Measurements from ENCODE around the gene RPS21. TPM values are rescaled to one million over a fixed set of nuclear protein-coding genes. Genes with fewer than 3 reads are reported as not detected.

RPS21 gene
- polyA plus RNA-seq, 4 donors: 715 to 1,000 (median 769) TPM

GRCh38 chr20:62353289-62354030 lies 33.4 kb upstream of the RPS21 start:
- no peak for DNase-seq (ENCODE audit: low read depth in 4 of 4, low spot score in 3 of 4)

DNA sequence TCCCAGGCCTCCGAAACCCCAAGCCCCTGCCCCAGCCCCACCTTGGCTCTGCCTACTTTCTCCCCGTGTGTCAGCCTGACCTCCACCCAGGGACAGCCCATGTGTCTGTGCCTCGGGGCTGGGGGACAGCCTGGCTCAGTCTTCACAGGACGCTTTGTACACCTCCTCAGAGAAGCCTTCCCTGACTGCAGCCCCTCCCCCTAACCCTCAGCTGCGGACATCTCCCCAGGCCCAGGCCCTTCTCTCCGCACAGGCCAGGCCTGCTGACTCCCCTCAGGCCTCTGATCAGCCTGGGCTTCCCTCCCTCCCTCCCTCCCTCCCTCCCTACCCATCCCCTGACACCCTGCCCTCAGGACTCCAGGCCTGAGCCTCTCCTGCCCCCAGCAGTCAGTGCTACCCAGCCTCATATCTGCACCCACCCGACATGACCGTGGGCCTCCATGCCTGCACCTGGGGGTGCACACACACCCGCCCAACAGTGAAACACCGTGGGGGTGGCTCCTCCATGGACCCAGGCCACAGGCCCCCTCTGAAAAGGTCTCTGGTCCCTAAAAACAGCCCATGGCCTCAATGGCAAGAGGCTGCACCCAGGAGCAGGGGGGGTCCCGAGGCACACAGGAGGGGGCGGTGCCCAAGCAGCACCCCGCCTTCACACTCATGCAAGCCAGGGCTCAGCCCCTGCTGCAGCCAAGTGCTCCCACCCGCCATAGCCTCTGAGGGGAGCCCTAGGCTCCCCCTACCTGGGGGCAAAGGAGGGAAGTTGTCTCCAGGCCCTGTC lies 32.7 kb upstream of the RPS21 start:
- DNase-seq (ENCODE audit: low read depth in 4 of 4, low spot score in 3 of 4): no peak

- no peak for DNase-seq (ENCODE audit: low read depth in 4 of 4, low spot score in 3 of 4)
Observed at GRCh38 chr20:62354811-62355341, 32.0 kb upstream of the RPS21 start.

DNA sequence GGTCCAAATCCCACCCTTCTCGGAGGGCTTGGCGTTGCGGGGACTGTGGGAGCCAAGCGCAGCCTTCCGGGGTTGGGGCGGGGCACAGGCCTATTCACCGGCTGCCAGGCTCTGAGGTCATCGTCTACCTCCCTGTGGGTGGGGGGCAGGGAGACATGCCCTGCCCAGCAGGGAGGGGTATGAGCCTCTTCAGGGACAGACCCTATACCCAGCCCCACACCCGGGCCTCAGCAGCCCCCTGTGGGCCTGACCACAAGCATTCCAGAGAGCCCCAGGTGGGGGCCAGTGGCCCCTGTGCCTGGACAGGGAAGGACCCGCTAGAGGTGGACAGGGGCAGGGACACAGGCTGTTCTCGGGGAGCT lies 31.4 kb upstream of the RPS21 start:
- no peak for DNase-seq (ENCODE audit: low read depth in 4 of 4, low spot score in 3 of 4)

DNA sequence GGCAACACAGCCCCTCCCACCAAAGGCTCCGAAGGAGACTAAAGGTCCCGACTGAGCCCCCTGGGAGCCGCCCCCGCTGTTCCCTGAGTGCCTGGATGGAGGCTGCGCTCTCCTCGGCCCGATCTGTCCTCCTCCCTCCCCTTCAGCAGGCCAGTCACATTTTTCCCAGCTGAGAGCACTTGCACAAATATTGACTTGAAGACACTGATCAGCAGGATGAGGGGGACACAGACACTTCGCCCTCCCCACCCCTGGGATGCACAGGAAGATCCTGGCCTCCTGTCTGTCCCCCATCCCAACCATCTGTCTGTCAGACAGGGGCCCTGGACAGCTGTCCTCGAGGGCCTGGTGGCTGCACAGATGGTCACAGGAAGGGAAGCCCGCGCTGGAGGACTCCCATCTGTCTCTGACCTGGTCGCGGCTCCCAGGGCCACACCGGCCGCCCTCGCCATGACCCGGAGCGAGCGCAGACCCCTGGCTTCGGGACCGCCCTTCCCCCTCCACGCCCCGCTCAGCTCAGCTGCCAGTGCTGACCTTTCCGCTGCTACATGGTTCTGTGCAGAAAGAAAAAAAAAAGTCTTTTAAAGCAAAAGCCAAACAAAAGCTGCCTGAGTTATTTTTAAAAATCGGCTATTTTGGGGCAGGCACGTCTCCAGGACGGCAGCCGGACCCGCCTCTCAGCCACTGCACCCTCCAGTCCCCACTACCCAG lies 30.9 kb upstream of the RPS21 start:
- no peak for DNase-seq (ENCODE audit: low read depth in 4 of 4, low spot score in 3 of 4)

DNA sequence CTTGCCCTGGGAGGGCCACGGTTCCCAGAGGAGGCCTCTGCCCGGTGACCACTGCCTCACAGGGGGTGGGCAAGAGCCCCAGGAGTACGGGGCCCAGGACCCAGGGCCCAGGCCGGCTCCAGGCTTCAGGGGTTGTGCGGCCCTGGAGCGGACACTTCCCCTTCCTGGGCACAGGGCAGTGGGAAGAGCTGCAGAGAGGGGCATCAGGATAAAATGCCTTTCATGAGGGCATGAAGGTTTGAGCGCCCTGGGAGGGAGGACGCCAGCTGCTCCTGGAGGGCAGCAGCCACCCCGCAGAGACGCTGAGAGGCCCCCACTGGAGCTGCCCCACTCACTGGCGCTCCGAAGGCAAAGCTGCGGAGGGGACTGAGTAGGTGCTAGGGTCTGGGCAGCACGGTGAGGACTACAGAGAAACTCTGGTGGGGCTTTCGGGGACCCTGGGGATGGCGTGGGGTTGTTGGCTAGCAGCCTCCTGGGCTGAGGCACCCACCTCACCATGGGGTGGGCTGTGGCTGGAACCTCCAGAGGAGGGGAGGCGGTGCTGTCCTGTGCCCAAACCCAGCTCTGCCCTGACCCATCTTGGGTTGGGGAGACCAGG lies 30.2 kb upstream of the RPS21 start:
- DNase-seq (ENCODE audit: low read depth in 4 of 4, low spot score in 3 of 4): no peak

- DNase-seq (ENCODE audit: low read depth in 4 of 4, low spot score in 3 of 4): no peak
Observed at GRCh38 chr20:62357187-62357667, 29.7 kb upstream of the RPS21 start.

- DNase-seq (ENCODE audit: low read depth in 4 of 4, low spot score in 3 of 4): no peak
Observed at GRCh38 chr20:62357681-62358080, 29.2 kb upstream of the RPS21 start.

- DNase-seq (ENCODE audit: low read depth in 4 of 4, low spot score in 3 of 4): no peak
Observed at GRCh38 chr20:62358171-62359042, 28.5 kb upstream of the RPS21 start.

- DNase-seq (ENCODE audit: low read depth in 4 of 4, low spot score in 3 of 4): no peak
Observed at GRCh38 chr20:62359043-62359490, 27.8 kb upstream of the RPS21 start.

DNA sequence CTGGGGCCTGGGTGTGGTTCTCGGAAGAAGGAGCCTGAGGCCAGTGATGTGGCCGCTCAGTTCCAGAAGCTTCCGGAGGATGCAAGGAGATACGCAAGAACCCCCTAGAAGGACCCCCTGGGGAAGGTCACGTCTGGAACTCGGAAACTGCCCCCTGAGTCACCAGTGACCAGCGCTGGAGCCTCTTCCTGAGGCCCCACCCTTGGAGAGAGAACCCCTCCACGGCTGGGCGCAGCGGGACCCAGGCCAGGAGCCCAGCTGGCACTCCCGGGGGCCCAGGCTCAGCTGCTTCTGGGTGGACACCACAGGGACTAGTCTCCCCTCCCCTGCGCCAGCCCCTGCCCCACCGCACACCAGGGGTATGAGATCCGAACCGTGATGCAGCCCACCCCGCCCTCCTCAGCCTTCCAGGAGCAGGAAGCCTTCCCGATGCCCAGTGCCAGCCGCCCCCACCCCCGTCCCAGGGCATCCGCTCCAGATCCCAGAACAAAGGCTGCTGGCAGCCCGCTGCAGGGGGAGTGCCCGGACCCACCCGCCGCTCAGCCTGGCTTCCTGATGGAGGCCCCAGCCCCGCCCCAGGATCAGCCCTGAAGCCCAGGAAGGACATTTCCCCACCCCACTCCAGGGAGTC lies 27.3 kb upstream of the RPS21 start:
- no peak for DNase-seq (ENCODE audit: low read depth in 4 of 4, low spot score in 3 of 4)

- DNase-seq (ENCODE audit: low read depth in 4 of 4, low spot score in 3 of 4): no peak
Observed at GRCh38 chr20:62360854-62361798, 25.8 kb upstream of the RPS21 start.

DNA sequence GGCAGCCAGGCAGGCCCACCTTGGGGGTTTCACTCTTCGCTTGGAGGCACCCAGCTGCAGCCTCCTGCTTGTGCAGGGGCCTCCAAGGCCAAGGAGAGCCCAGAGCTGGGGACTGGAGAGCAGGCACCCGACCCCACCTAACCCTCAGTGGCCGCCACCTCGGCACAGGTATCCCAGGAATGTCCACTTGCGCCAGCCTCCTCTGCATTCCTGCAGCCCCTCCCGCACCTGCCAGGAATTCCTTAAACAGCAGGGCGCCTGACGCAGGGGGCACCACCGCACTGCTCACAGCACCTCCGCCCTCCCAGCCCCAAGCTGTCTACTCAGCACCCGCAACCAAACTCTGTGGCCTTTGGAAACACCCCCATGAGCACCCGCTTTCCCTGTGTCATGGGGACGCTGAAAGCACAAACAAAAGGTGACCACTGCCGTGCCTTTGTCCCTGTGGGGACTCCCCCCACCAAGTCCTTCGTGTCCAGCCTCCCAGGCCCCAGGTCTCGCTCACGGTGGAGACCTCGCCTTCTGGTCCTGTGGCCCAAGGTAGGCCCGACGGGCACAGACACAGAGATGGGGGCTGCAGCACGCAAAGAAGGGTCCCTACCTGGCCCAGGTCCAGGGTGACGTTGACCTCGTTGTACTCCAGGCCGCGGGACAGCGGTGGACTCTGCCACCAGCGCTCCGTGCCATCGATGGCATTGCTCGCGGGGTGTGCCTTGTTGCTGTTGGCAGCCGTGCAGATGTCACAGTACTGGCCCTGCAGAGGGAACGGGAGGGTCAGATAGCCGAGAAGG lies 24.9 kb upstream of the RPS21 start:
- no peak for DNase-seq (ENCODE audit: low read depth in 4 of 4, low spot score in 3 of 4)

DNA sequence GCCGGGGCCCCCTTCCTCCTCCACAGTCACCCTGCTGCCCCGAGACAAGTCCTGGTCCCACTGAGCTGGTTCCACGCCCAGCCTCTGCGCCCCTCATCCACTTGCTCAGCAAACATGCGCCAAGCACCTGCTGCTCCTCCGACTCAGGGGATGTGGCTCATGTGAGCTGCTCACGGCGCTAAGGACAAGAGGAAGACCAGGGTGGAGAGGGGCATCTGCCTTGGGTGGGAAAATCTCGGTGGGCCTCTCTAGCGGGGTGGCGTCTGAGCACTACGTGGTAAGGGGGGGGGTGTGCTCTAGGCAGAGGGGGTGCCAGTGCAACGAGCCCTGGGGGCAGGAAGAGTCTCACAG lies 24.3 kb upstream of the RPS21 start:
- no peak for DNase-seq (ENCODE audit: low read depth in 4 of 4, low spot score in 3 of 4)

- DNase-seq (ENCODE audit: low read depth in 4 of 4, low spot score in 3 of 4): no peak
Observed at GRCh38 chr20:62362991-62363919, 23.6 kb upstream of the RPS21 start.

Data from left renal pelvis (tissue), 4 donors.